Activated naive CD8-positive, alpha-beta T cell treated with anti-CD3 and anti-CD28 coated beads, Interleukin-2, amount 10 ng/mL, durations not matched to agents 7 days and 5 days (primary cell): Measurements from ENCODE around the gene SOCS1. TPM values are rescaled to one million over a fixed set of nuclear protein-coding genes. Genes with fewer than 3 reads are reported as not detected.

Experiments
- ATAC-seq: fragments of 150-1000 bp; cut with Tn5 transposase; one replicate; pipeline ENCODE4 v1.10.0; 2021; ENCODE audit warnings: low read depth, moderate library complexity
- POLR2A ChIA-PET: fragments of 350-600 bp; sonication (Branson Sonifier 250); formaldehyde crosslinking; loops from one replicate; lab custom pipeline; 2021; ENCODE audit warnings: antibody characterized with exemption; lab: Charles Lee
- DNase-seq: peaks from one replicate; pipeline ENCODE4 v3.0.0; 2021
- H3K27ac Mint-ChIP-seq: one replicate; pipeline ENCODE4 v1.8.0; 2022; ENCODE audit warnings: mild to moderate bottlenecking, mixed read lengths
- H3K27me3 Mint-ChIP-seq: one replicate; pipeline ENCODE4 v1.8.0; 2022; ENCODE audit warnings: mild to moderate bottlenecking, moderate library complexity, mixed read lengths
- H3K36me3 Mint-ChIP-seq: one replicate; pipeline ENCODE4 v1.8.0; 2021; ENCODE audit warnings: mild to moderate bottlenecking, mixed read lengths
- H3K4me1 Mint-ChIP-seq: one replicate; pipeline ENCODE4 v1.8.0; 2021; ENCODE audit warnings: mixed read lengths
- H3K4me3 Mint-ChIP-seq: one replicate; pipeline ENCODE4 v1.8.0; 2022; ENCODE audit warnings: mild to moderate bottlenecking, moderate library complexity, mixed read lengths
- H3K9me3 Mint-ChIP-seq: one replicate; pipeline ENCODE4 v1.8.0; 2021; ENCODE audit warnings: mixed read lengths
- total RNA-seq, 2 experiments: library from RNA; stranded (reverse); gene quantifications; one replicate each; pipeline ENCODE4 v1.2.3, GENCODE V29; 2021

The SOCS1 gene
- total RNA-seq, 2 experiments from 2014 or later = 165 to 176 TPM

DNA sequence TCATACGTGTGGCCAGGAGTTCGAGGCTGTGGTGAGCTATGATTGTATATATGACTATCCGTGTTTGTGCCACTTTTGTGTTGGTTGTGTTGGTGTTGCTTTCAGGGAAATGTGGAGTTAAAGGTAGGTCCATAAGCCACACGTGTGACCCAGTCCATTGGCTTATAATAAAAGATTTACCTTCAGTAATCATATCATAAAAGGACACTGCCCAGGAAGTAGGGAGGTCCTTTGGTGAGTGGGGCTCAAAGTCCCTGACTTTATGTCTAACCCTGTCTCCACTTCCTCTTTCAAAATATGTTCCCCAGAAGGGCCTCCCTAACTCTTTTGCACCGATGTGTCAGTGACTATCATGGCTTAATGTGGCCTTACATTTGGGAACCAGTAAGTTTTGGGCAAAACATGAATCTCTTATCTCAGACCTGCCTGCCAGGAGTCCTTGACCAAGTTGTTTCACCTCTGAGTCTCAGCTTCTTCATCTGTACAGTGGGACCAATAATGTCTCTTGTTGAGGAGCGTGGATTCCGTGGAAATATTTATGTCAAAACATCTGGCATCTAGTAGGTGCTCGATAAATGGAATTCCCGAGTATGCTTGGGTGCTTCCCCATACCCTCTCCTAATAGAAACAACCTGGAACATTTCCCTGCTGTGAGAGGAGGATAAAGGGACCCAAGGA lies 8.3 kb upstream of the SOCS1 start:
- Mint-ChIP-seq H3K27me3 (no peaks in the 10 kb centered on the region), H3K4me1 (peaks cover 39% of the 10 kb centered on the region), H3K36me3 (peaks cover 3% of the 10 kb centered on the region), H3K4me3 (peak overlapping the region; percentile 76), H3K9me3 (peaks cover 3% of the 10 kb centered on the region), H3K27ac (peak overlapping the region; percentile 94)
- DNase-seq = no peak
- ATAC-seq = peak; percentile 48
- POLR2A ChIA-PET = interaction anchor here (1.0 to 3.6 kb wide), 5 partner anchors 10 to 84 kb away, joined by 4 to 23 read pairs (median 5); partner anchors contain the start of gene SOCS1

- peak overlapping the region; percentile 76 for H3K4me3 Mint-ChIP-seq
- peaks cover 3% of the 10 kb centered on the region for H3K9me3 Mint-ChIP-seq
- no peaks in the 10 kb centered on the region for H3K27me3 Mint-ChIP-seq
- peaks cover 45% of the 10 kb centered on the region for H3K4me1 Mint-ChIP-seq
- POLR2A ChIA-PET = interaction anchor here (0.7 to 3.6 kb wide), 8 partner anchors 9 to 94 kb away, joined by 3 to 23 read pairs (median 4); partner anchors contain the start of genes PRM3 and SOCS1
- peaks cover 3% of the 10 kb centered on the region for H3K36me3 Mint-ChIP-seq
- DNase-seq (peak; percentile 45), ATAC-seq (peak; percentile 87)
- peak overlapping the region; percentile 94 for H3K27ac Mint-ChIP-seq
Observed at GRCh38 chr16:11263737-11264136, 7.7 kb upstream of the SOCS1 start.

DNA sequence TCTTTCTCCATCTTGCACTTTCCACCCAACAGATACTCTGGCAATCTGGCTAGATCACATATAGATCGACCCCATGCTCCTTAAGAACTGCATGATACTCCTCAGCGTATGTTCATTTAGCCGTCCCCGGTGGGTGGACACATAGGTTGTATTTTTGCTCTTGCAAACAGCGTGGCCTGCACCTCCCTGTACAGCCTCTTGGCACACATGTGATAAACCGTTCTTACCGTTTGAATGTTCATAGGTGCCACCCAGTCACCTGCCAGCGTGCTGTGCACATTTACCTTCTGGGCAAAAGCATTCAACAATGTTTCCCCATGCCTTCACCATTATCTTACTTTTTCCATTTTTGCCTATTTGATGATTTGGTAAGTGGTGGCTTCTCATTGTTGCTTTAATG lies 6.9 kb upstream of the SOCS1 start:
- Mint-ChIP-seq H3K27me3 (no peaks in the 10 kb centered on the region), H3K36me3 (no peaks in the 10 kb centered on the region), H3K4me3 (peak overlapping the region; percentile 76), H3K9me3 (no peaks in the 10 kb centered on the region), H3K4me1 (peaks cover 52% of the 10 kb centered on the region), H3K27ac (peak overlapping the region; percentile 94)
- POLR2A ChIA-PET = interaction anchor here (0.7 to 3.6 kb wide), 8 partner anchors 8 to 95 kb away, joined by 3 to 23 read pairs (median 4); partner anchors contain the start of genes PRM3 and SOCS1
- DNase-seq (no peak), ATAC-seq (no peak)

DNA sequence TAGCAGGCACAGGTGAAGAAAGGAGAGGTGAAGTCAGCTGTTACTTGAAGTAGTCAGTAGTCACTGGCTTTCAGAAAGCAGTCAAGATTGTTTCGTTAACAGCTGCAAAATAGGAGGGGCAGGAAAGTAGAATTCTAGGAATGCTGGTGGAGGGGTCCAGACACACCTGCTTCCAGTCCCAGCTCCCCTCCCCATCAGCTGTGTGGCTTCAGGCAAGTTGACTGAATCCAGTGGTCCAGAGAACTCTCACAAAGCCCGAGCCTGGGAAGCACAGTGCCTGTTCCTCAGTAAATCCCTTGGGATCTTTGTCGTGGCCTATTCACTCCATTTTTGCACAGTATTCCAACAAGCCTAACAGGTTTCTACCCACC lies 4.6 kb upstream of the SOCS1 start:
- H3K27ac Mint-ChIP-seq = peak overlapping the region; percentile 69

GRCh38 chr16:11259655-11260595 lies 3.9 kb upstream of the SOCS1 start:
- H3K4me1 Mint-ChIP-seq = peaks cover 55% of the 10 kb centered on the region
- DNase-seq (no peak), ATAC-seq (no peak)
- POLR2A ChIA-PET = interaction anchor here (0.6 to 10.3 kb wide), 7 partner anchors 22 to 94 kb away, joined by 3 to 223 read pairs (median 68); no protein-coding TSS in a partner anchor
- H3K4me3 Mint-ChIP-seq = peak overlapping the region; percentile 65
- H3K9me3 Mint-ChIP-seq = no peaks in the 10 kb centered on the region
- no peaks in the 10 kb centered on the region for H3K27me3 Mint-ChIP-seq
- H3K27ac Mint-ChIP-seq = peak overlapping the region; percentile 85
- peaks cover 4% of the 10 kb centered on the region for H3K36me3 Mint-ChIP-seq

More for the DNA sequence above, 4.6 kb upstream of the SOCS1 start:
- Mint-ChIP-seq H3K36me3 (peaks cover 2% of the 10 kb centered on the region), H3K9me3 (no peaks in the 10 kb centered on the region), H3K4me1 (peaks cover 60% of the 10 kb centered on the region), H3K4me3 (no peak overlapping the region), H3K27me3 (no peaks in the 10 kb centered on the region)
- POLR2A ChIA-PET = interaction anchor here (0.6 to 1.7 kb wide), 3 partner anchors 23 to 94 kb away, joined by 3 to 7 read pairs (median 3); no protein-coding TSS in a partner anchor
- no peak for ATAC-seq
- DNase-seq = no peak

DNA sequence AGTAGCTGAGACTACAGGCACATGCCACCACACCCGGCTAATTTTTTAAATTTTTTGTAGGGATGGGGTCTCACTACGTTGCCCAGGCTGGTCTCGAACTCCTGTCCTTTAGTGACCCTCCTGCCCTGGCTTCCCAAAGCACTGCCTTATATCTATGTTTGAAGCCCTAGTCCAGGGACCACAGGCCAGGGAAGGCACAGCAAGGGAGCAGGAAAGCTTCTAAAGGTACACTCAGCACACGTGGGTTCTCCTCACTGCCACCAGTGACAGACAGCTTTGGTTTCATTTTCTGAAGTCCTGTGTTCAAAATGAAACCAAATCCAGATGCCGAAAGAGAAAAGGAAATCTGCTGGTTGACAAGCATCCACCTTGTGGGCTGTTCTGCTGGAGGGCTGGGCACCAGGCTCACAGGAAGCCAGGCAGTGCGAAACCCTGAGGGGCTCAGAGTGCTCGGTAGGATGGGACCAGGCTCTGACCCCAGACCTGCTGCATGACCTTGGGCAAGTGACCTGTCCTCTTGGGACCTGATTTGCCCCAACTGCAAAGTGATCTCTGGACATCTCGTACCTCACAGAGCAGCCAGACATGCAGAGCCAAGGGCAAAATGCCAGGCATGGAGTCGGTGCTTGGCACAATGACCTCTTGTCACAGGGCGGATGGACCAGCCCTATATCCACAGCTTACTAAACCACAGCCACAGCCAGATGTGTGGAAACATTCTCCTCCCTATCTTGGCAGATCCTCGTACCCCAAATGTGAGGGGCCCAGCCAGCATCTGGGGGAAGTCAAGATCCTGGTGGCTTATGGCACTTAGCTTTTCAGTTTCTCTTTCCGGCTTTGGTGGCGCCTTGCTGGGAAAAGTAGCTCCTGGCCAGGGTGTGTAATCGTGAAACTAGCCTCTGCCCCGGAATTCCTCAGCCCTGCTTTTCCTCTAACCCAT lies 2.8 kb upstream of the SOCS1 start:
- peaks cover 44% of the 10 kb centered on the region for H3K4me1 Mint-ChIP-seq
- H3K4me3 Mint-ChIP-seq = peak overlapping the region; percentile 65
- peak overlapping the region; percentile 85 for H3K27ac Mint-ChIP-seq
- H3K27me3 Mint-ChIP-seq = no peaks in the 10 kb centered on the region
- DNase-seq = peak; percentile 67
- POLR2A ChIA-PET = interaction anchor here (0.6 to 10.3 kb wide), 14 partner anchors 13 to 586 kb away, joined by 3 to 223 read pairs (median 7); partner anchors contain the start of gene RMI2
- peak; percentile 23 for ATAC-seq
- peaks cover 12% of the 10 kb centered on the region for H3K36me3 Mint-ChIP-seq
- H3K9me3 Mint-ChIP-seq = no peaks in the 10 kb centered on the region

DNA sequence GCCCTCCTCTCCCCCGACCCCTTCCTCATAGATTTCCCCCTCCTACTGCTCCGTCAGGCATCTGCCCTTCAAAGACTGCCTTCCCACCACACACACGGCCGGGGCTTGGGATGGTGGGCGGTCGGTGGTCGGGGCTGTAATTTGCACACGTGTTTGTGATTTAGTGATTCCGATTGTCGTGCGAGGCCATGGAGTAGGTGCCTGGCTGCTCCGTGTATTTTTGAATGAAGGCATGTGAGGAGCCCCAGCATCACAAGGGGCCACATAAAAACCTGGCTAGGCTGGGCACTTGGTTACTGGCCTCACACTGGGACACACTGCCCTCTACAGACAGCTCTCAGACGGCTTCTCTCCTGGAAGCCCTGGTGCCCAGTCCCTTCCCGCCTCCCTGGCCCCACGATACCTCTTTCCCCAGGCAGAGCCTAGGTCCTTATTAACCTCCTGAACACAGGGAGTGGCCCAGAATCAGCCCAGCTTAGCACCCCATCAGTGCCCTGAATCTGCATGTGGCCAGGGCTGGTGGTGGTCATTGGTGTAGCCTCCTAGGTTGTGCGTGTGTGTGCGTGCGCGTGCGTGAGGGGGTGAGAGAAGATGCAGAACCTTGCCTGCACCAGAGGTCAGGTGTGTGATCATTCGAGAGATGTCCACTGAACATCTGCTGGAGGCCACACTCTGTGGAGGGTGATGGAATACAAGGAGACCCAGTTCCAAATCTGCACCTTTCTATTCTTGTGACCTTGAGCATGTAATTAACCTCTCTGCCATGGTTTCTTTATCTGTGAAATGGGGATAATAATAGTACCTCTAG lies 1.3 kb upstream of the SOCS1 start:
- Mint-ChIP-seq H3K4me3 (peak overlapping the region; percentile 98), H3K4me1 (peaks cover 37% of the 10 kb centered on the region), H3K9me3 (no peaks in the 10 kb centered on the region), H3K27ac (peak overlapping the region; percentile 94), H3K27me3 (no peaks in the 10 kb centered on the region), H3K36me3 (peaks cover 25% of the 10 kb centered on the region)
- peak; percentile 66 for DNase-seq
- POLR2A ChIA-PET = interaction anchor here (0.6 to 10.3 kb wide), 16 partner anchors 19 to 365 kb away, joined by 3 to 223 read pairs (median 30); partner anchors contain the start of gene RMI2
- ATAC-seq = no peak

- DNase-seq (no peak), ATAC-seq (no peak)
- Mint-ChIP-seq H3K9me3 (no peaks in the 10 kb centered on the region), H3K27me3 (no peaks in the 10 kb centered on the region), H3K36me3 (peaks cover 31% of the 10 kb centered on the region), H3K4me1 (peaks cover 43% of the 10 kb centered on the region), H3K27ac (peak overlapping the region; percentile 94), H3K4me3 (peak overlapping the region; percentile 98)
- POLR2A ChIA-PET = interaction anchor here (0.5 to 11.8 kb wide), 53 partner anchors 7 to 363 kb away, joined by 3 to 227 read pairs (median 9); partner anchors contain the start of genes CLEC16A, DEXI and RMI2
Observed at GRCh38 chr16:11256661-11257130, 692 bp upstream of the SOCS1 start.

DNA sequence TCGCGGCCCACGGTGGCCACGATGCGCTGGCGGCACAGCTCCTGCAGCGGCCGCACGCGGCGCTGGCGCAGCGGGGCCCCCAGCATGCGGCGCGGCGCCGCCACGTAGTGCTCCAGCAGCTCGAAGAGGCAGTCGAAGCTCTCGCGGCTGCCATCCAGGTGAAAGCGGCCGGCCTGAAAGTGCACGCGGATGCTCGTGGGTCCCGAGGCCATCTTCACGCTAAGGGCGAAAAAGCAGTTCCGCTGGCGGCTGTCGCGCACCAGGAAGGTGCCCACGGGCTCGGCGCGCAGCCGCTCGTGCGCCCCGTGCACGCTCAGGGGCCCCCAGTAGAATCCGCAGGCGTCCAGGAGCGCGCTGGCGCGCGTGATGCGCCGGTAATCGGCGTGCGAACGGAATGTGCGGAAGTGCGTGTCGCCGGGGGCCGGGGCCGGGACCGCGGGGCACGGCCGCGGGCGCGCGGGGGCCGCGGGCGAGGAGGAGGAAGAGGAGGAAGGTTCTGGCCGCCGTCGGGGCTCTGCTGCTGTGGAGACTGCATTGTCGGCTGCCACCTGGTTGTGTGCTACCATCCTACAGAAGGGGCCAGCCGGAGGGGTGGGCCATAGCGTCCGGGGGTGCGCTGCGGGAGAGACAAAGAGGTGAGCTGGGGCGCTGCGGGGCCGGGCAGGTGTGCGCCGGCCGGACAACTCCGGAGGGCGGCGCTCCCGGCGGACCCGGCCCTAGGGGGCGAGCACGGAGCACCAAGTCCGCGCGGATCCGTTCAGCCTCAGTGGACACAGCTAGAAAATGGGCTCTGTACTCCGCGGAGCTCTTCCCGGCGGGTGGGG lies 879 bp downstream of the SOCS1 start:
- no peaks in the 10 kb centered on the region for H3K9me3 Mint-ChIP-seq
- POLR2A ChIA-PET = interaction anchor here (0.6 to 11.8 kb wide), 69 partner anchors 9 to 485 kb away, joined by 3 to 227 read pairs (median 7); partner anchors contain the start of genes CLEC16A, DEXI, RMI2 and TNP2
- peak overlapping the region; percentile 98 for H3K4me3 Mint-ChIP-seq
- peak; percentile 77 for DNase-seq
- peaks cover 51% of the 10 kb centered on the region for H3K4me1 Mint-ChIP-seq
- ATAC-seq = peak; percentile 0
- peaks cover 42% of the 10 kb centered on the region for H3K36me3 Mint-ChIP-seq
- no peaks in the 10 kb centered on the region for H3K27me3 Mint-ChIP-seq
- peak overlapping the region; percentile 98 for H3K27ac Mint-ChIP-seq

- peaks cover 45% of the 10 kb centered on the region for H3K4me1 Mint-ChIP-seq
Observed at GRCh38 chr16:11253995-11254912, 1.8 kb downstream of the SOCS1 start.

More at GRCh38 chr16:11253995-11254912, 1.8 kb downstream of the SOCS1 start:
- DNase-seq (no peak), ATAC-seq (no peak)
- POLR2A ChIA-PET = interaction anchor here (0.5 to 11.8 kb wide), 45 partner anchors 8 to 1507 kb away, joined by 3 to 227 read pairs (median 10); partner anchors contain the start of gene RMI2
- Mint-ChIP-seq H3K27me3 (no peaks in the 10 kb centered on the region), H3K36me3 (peaks cover 46% of the 10 kb centered on the region), H3K4me3 (peak overlapping the region; percentile 98), H3K9me3 (no peaks in the 10 kb centered on the region), H3K27ac (peak overlapping the region; percentile 98)
